HUDEP-2 (cell line): ENCODE data around the gene GADD45GIP1.
"Not testable (repeated sequence)": the region's sequence is repeated elsewhere in the genome, so short reads cannot be mapped to it uniquely, and the experiment has no call there.

Source experiments
- DNase-seq, 76 experiments: peaks; one replicate each; lab custom pipeline; 2025; ENCODE audit not compliant: unreplicated experiment in 76 of 76; lab: John Stamatoyannopoulos, UW

GADD45GIP1 gene

GRCh38 chr19:12918253-12918652 lies 38.8 kb downstream of the GADD45GIP1 start:
- DNase-seq, result no peak

GRCh38 chr19:12915860-12916259 lies 41.2 kb downstream of the GADD45GIP1 start:
- DNase-seq, result not testable (repeated sequence)

- DNase-seq, result no peak
These were observed 43.0 kb downstream of the GADD45GIP1 start for GRCh38 chr19:12913851-12914690.

GRCh38 chr19:12913011-12913561 lies 43.9 kb downstream of the GADD45GIP1 start:
- no peak for DNase-seq

- no peak for DNase-seq
These were observed 44.5 kb downstream of the GADD45GIP1 start for GRCh38 chr19:12912571-12912970.

- DNase-seq, result no peak
These were observed 49.9 kb downstream of the GADD45GIP1 start for GRCh38 chr19:12907166-12907565.
